C4-2B (cell line): ENCODE data around the gene KRTAP12-3.

Experiments
- ZFX ChIP-seq: fragments of 450-650 bp; IDR thresholded peaks from 2 replicates; pipeline ENCODE4 v1.6.1; 2017
- TF ChIP-seq, protein P1 (sequence below): fragments of 450-650 bp; conservative IDR thresholded peaks from 2 replicates; pipeline ENCODE4 v1.5.1; 2017; ENCODE audit warnings: mild to moderate bottlenecking

DNA sequence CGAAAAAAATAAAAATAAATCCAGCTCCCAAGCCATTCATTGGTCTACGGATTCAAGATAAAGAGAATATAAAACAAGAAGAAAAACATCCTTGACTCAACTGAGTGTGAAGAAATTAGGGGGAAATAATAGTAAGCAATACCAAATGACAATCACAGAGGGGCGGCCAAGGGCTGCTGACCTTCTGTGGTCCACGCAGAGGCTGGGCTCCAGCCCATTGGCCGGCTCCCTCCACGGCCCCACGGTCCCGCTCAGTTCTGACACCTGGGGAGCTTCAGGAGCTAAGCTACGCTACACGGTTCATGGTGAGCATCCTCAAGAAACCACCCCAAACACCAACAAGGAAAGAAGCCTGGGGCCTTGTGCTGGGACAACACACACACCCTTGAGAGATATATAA is 38.8 kb downstream of the KRTAP12-3 start:
- TF ChIP-seq, protein P1, sequence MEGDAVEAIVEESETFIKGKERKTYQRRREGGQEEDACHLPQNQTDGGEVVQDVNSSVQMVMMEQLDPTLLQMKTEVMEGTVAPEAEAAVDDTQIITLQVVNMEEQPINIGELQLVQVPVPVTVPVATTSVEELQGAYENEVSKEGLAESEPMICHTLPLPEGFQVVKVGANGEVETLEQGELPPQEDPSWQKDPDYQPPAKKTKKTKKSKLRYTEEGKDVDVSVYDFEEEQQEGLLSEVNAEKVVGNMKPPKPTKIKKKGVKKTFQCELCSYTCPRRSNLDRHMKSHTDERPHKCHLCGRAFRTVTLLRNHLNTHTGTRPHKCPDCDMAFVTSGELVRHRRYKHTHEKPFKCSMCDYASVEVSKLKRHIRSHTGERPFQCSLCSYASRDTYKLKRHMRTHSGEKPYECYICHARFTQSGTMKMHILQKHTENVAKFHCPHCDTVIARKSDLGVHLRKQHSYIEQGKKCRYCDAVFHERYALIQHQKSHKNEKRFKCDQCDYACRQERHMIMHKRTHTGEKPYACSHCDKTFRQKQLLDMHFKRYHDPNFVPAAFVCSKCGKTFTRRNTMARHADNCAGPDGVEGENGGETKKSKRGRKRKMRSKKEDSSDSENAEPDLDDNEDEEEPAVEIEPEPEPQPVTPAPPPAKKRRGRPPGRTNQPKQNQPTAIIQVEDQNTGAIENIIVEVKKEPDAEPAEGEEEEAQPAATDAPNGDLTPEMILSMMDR, result no peak
- no peak for TF ChIP-seq ZFX
